Cardiac fibroblast (primary cell): Measurements from ENCODE around the gene DEK.

Experiments used
- DNase-seq, 2 donors: peaks; one replicate each; pipeline versions ENCODE4 v3.0.0 to v3.0.0-alpha.2; 2010; ENCODE audit warnings: low read depth in 2 of 2
- H3K4me3 ChIP-seq, 2 donors: replicated peaks in 1 of 2; 1 replicate in 1 of 2; 2 replicates in 1 of 2; pipeline ENCODE4 v1.5.1; 2011; ENCODE audit warnings: low read depth in 2 of 2, low read length in 2 of 2, mild to moderate bottlenecking in 2 of 2, moderate library complexity in 1 of 2
- CTCF ChIP-seq: IDR thresholded peaks from one replicate; pipeline ENCODE4 v1.5.1; 2011; ENCODE audit warnings: low read depth, mild to moderate bottlenecking, low read length, inconsistent platforms

The DEK gene

GRCh38 chr6:18302561-18303439, 38.5 kb upstream of the DEK start:
- H3K4me3 ChIP-seq: no peak overlapping the region
- peak; percentile 16 to 20 for DNase-seq
- TF ChIP-seq CTCF: no peak

- no peak for TF ChIP-seq CTCF
- H3K4me3 ChIP-seq: no peak overlapping the region
- no peak for DNase-seq
These were observed 29.0 kb upstream of the DEK start for GRCh38 chr6:18293076-18293904.

DNA sequence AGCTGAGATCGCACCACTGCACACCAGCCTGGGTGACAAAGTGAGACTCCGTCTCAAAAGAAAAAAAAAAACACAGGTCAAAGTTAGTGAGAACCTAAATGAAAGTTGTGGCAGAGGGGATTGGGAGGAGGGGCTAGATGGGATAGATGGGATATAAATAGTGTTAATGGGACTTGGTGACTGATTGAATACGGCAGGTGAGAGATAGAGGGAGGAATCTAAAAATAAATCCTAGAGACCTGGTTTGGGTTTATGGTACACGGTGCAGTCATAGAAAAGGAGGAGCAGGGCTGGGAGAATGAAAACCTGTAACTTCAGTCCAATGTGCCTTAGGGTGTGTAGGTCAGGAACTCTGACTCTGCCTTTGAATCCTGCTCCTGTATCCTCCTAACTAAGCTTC, 25.0 kb upstream of the DEK start:
- no peak for DNase-seq
- no peak overlapping the region for H3K4me3 ChIP-seq
- no peak for TF ChIP-seq CTCF

DNA sequence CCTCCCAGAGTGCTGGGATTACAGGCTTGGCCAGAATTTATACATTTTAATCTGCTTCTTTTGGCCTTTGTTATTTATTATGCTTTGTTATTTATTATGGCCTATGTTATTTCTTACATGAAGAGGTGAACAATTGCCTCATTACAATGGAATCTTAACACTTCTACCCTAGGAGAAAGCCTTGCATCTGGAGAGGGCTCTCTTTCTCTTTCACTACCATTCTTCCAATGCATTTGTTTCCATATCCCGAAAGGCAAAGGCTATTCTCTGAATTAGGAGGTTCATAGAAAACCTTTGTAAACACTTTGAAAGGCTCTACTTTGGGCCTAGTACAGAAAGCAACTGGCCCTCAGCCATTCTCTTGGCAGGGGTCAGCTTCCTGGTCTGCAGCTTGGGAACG, 19.9 kb upstream of the DEK start:
- DNase-seq: no peak
- TF ChIP-seq CTCF: no peak

GRCh38 chr6:18281564-18281963, 17.2 kb upstream of the DEK start:
- no peak for TF ChIP-seq CTCF
- DNase-seq: no peak
- no peak overlapping the region for H3K4me3 ChIP-seq

More for the DNA sequence above, 19.9 kb upstream of the DEK start:
- H3K4me3 ChIP-seq: no peak overlapping the region

DNA sequence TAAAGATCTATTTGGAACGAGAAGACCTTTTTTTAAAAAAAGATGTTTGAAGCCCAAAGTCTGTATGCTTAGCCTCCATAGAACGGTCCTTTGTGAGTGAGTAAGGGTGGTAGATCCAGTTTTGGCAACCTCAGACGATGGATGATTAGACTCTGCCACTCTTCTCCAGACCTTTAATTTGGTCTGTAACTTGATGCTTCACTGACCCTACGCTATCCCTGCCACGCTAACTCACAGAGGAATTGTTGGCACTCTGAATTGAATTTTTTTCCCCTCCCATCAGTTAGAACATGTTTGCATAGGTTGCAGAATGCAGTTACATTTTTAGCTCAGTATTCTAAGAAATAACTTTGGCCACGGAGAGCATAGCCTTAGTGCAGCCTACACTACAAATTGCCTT, 15.8 kb upstream of the DEK start:
- no peak for TF ChIP-seq CTCF
- H3K4me3 ChIP-seq: no peak overlapping the region
- DNase-seq: no peak
